Osteocyte (in vitro differentiated cells): ENCODE measurements around the gene DHRS13. TPM values are rescaled to one million over a fixed set of nuclear protein-coding genes. Genes with fewer than 3 reads are reported as not detected.

Source experiments
- DNase-seq: peaks from one replicate; pipeline ENCODE4 v3.0.0; 2021; ENCODE audit warnings: mixed read lengths; ENCODE audit not compliant: unreplicated experiment; ENCODE audit errors: extremely low spot score
- H3K27ac Mint-ChIP-seq: one replicate; pipeline ENCODE4 v1.8.0; 2021; ENCODE audit warnings: mild to moderate bottlenecking, mixed read lengths; ENCODE audit not compliant: unreplicated experiment
- H3K27me3 Mint-ChIP-seq: one replicate; pipeline ENCODE4 v1.8.0; 2021; ENCODE audit warnings: mixed read lengths; ENCODE audit not compliant: unreplicated experiment
- H3K36me3 Mint-ChIP-seq: one replicate; pipeline ENCODE4 v1.8.0; 2021; ENCODE audit warnings: mixed read lengths; ENCODE audit not compliant: unreplicated experiment
- H3K4me1 Mint-ChIP-seq: one replicate; pipeline ENCODE4 v1.8.0; 2021; ENCODE audit warnings: mixed read lengths; ENCODE audit not compliant: unreplicated experiment
- H3K4me3 Mint-ChIP-seq: one replicate; pipeline ENCODE4 v1.8.0; 2021; ENCODE audit warnings: mild to moderate bottlenecking, moderate library complexity, mixed read lengths; ENCODE audit not compliant: unreplicated experiment
- H3K9me3 Mint-ChIP-seq: one replicate; pipeline ENCODE4 v1.8.0; 2021; ENCODE audit warnings: mixed read lengths; ENCODE audit not compliant: unreplicated experiment
- total RNA-seq: library from RNA; stranded (reverse); gene quantifications from 2 replicates; pipeline ENCODE4 v1.2.1, GENCODE V29; 2021
- TF ChIP-seq, protein P1 (sequence below): fragments of 200-600 bp; sonication (generic); IDR thresholded peaks from 2 replicates; pipeline ENCODE4 v1.5.0; 2021; ENCODE audit warnings: antibody characterized with exemption, mild to moderate bottlenecking, moderate library complexity

The DHRS13 gene
- total RNA-seq, 1 donor from 2014 or later, result 10.7 TPM

DNA sequence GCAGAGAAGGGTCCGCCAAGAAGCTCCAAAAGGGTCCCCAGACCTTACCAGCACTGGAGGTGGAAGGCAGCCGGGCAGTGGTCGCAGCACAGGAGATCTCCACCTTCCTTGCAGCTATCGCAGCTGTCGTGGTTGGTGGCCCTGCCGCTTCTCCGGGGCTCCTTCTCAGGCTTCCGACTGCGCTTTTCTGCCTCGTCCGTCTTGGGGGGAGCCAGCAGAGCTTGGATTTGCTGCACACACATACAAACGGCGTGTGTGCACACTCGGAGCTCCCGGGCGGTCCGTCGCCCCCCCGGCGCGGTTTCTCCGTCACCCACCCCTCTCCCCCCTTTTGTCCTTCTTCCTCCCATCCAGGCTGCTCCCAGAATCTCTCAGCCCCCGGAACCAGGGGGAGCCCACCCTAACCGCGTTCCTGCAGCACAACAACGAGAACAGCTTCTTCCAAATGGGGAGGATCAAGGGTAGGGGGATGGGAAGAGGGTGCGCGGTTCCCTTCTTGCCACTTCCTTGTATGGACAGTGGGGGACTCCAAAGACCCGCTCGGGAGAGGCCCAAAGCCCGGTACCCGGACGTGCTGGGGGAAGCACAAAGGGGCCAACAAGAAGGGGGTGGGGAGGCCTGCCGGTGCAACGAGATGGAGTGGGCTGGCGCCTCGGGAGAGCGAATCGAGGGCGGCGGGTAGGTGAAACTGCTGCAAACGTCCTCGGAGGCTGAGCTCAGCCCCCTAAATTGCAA is 47.3 kb upstream of the DHRS13 start:
- Mint-ChIP-seq H3K4me1 (peaks cover 34% of the 10 kb centered on the region), H3K4me3 (peak overlapping the region; percentile 89), H3K36me3 (peaks cover 4% of the 10 kb centered on the region), H3K9me3 (no peaks in the 10 kb centered on the region), H3K27ac (peak overlapping the region; percentile 90), H3K27me3 (no peaks in the 10 kb centered on the region)
- TF ChIP-seq, protein P1, sequence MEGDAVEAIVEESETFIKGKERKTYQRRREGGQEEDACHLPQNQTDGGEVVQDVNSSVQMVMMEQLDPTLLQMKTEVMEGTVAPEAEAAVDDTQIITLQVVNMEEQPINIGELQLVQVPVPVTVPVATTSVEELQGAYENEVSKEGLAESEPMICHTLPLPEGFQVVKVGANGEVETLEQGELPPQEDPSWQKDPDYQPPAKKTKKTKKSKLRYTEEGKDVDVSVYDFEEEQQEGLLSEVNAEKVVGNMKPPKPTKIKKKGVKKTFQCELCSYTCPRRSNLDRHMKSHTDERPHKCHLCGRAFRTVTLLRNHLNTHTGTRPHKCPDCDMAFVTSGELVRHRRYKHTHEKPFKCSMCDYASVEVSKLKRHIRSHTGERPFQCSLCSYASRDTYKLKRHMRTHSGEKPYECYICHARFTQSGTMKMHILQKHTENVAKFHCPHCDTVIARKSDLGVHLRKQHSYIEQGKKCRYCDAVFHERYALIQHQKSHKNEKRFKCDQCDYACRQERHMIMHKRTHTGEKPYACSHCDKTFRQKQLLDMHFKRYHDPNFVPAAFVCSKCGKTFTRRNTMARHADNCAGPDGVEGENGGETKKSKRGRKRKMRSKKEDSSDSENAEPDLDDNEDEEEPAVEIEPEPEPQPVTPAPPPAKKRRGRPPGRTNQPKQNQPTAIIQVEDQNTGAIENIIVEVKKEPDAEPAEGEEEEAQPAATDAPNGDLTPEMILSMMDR, result no peak
- DNase-seq, result no peak

- TF ChIP-seq, protein P1, result no peak
- Mint-ChIP-seq H3K9me3 (no peaks in the 10 kb centered on the region), H3K36me3 (peaks cover 4% of the 10 kb centered on the region), H3K4me3 (peak overlapping the region; percentile 89), H3K27me3 (no peaks in the 10 kb centered on the region), H3K27ac (peak overlapping the region; percentile 96), H3K4me1 (peaks cover 39% of the 10 kb centered on the region)
- DNase-seq, result no peak
Observed at GRCh38 chr17:28949185-28950016, 46.5 kb upstream of the DHRS13 start.

- H3K4me3 Mint-ChIP-seq, result peak overlapping the region; percentile 89
- no peak for DNase-seq
- H3K27ac Mint-ChIP-seq, result peak overlapping the region; percentile 96
- H3K9me3 Mint-ChIP-seq, result no peaks in the 10 kb centered on the region
- H3K27me3 Mint-ChIP-seq, result no peaks in the 10 kb centered on the region
- TF ChIP-seq, protein P1, result no peak
- H3K36me3 Mint-ChIP-seq, result peaks cover 4% of the 10 kb centered on the region
- peaks cover 43% of the 10 kb centered on the region for H3K4me1 Mint-ChIP-seq
Observed at GRCh38 chr17:28948873-28949184, 46.0 kb upstream of the DHRS13 start.

DNA sequence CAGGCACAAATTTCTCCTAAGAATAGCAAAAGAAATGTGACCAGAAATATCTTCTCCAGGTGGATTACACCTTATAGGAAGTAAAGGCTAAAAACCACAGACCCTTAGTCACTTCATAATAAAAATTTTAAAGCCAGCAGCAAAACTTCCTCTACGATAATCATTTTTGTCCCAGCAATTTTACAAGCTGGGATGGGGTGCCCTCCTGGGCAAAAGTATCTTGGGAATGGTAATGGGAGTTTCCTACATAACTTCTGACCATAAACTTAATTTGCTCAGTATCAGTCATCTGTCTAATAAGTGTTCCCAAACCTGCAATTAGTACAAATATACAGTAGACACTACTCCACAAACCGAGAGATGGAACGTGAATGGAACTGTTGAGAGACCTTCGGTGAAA is 45.5 kb upstream of the DHRS13 start:
- H3K36me3 Mint-ChIP-seq, result peaks cover 8% of the 10 kb centered on the region
- H3K4me3 Mint-ChIP-seq, result peak overlapping the region; percentile 89
- H3K4me1 Mint-ChIP-seq, result peaks cover 44% of the 10 kb centered on the region
- no peak for DNase-seq
- peak overlapping the region; percentile 96 for H3K27ac Mint-ChIP-seq
- TF ChIP-seq, protein P1, result no peak
- no peaks in the 10 kb centered on the region for H3K9me3 Mint-ChIP-seq
- no peaks in the 10 kb centered on the region for H3K27me3 Mint-ChIP-seq

- Mint-ChIP-seq H3K27ac (peak overlapping the region; percentile 96), H3K9me3 (no peaks in the 10 kb centered on the region), H3K36me3 (peaks cover 10% of the 10 kb centered on the region), H3K4me1 (peaks cover 44% of the 10 kb centered on the region), H3K27me3 (no peaks in the 10 kb centered on the region), H3K4me3 (peak overlapping the region; percentile 89)
- no peak for DNase-seq
- TF ChIP-seq, protein P1, result no peak
Observed at GRCh38 chr17:28947639-28948038, 44.8 kb upstream of the DHRS13 start.
